Adrenal gland (tissue), 12 donors: ENCODE data around the gene S1PR2. TPM values are rescaled to one million over a fixed set of nuclear protein-coding genes. Genes with fewer than 3 reads are reported as not detected.
A peak's percentile ranks its signal among the peaks of the same experiment; 100 is the strongest.
"Not testable (repeated sequence)": the region's sequence is repeated elsewhere in the genome, so short reads cannot be mapped to it uniquely, and the experiment has no call there.

Experiments used
- DNase-seq, 7 donors: peaks; one replicate each; pipeline ENCODE4 v3.0.0-alpha.2; 2019 to 2020
- H3K27ac ChIP-seq, 5 donors: fragments of 200-600 bp; sonication (generic) in 4 of 5; 1 replicate in 3 of 5; 2 replicates in 2 of 5; pipeline versions ENCODE4 v1.5.1 to v1.8.0; 2016 to 2020; ENCODE audit warnings: mild to moderate bottlenecking in 1 of 5
- H3K27me3 ChIP-seq: fragments of 200-600 bp; 2 replicates; pipeline ENCODE4 v1.8.0; 2021
- H3K36me3 ChIP-seq, 2 donors: fragments of 200-600 bp; replicated peaks in 1 of 2; 1 replicate in 1 of 2; 2 replicates in 1 of 2; pipeline versions ENCODE4 v1.5.1 to v1.8.0; 2018 to 2022
- H3K4me1 ChIP-seq, 2 donors: fragments of 200-600 bp; replicated peaks in 1 of 2; 1 replicate in 1 of 2; 2 replicates in 1 of 2; pipeline versions ENCODE4 v1.5.1 to v1.8.0; 2018 to 2021
- H3K4me3 ChIP-seq, 4 donors: fragments of 200-600 bp; sonication (generic) in 3 of 4; one replicate each; pipeline ENCODE4 v1.5.1; 2016 to 2018
- H3K9me3 ChIP-seq, 3 donors: fragments of 200-600 bp; sonication (generic) in 1 of 3; replicated peaks in 1 of 3; 1 replicate in 2 of 3; 2 replicates in 1 of 3; pipeline versions ENCODE4 v1.5.1 to v1.8.0; 2016 to 2021
- POLR2A ChIP-seq, 2 donors: fragments of 450-650 bp; IDR thresholded peaks; one replicate each; pipeline ENCODE4 v1.6.1; 2017; ENCODE audit warnings: antibody characterized with exemption in 2 of 2, mild to moderate bottlenecking in 2 of 2, moderate library complexity in 1 of 2
- WGBS, 4 donors: extraction: QIAGEN DNeasy Blood & Tissue Kit in 2 of 4; methylation state at CpG; one replicate each; pipeline versions ENCODE4 v1.1.5 to v1.1.7; 2013 to 2017; 5-methylcytosine and 5-hydroxymethylcytosine counted together
- intact Hi-C, 2 donors: fragments of 100-400 bp; cut with DNase I; formaldehyde crosslinking; loops; one replicate each; pipeline versions ENCODE4 v1.14.1 to v1.15.0; 2022 to 2023
- polyA plus RNA-seq, 3 donors: library from polyadenylated mRNA; stranded (reverse); fragments of 200-250 nt in 2 of 3; fragments of 350-450 nt in 1 of 3; fragmentation: Illumina TruSeq in 1 of 3; extraction: RNeasy Lipid Tissue Mini Kit (QIAGEN cat#74804) in 1 of 3; gene quantifications; one replicate each; pipeline ENCODE4 v1.2.3, GENCODE V29; 2013 to 2014
- total RNA-seq, 9 donors: library from RNA; depleted of rRNA in 4 of 9; stranded (reverse); fragments of >200 nt in 4 of 9; fragments of 120-200 nt in 1 of 9; fragmentation: NEBNext Ultra II Directional in 1 of 9; extraction: Animal tissue kit (Norgen Biotek cat#: 25700) in 1 of 9; gene quantifications; one replicate each; pipeline versions ENCODE4 v1.1.0 to v1.2.4, GENCODE V29; 2013 to 2023
- TF ChIP-seq, protein P1 (sequence below), 6 experiments: fragments of 450-650 bp in 4 of 6; fragments of 200-600 bp in 2 of 6; sonication (generic) in 1 of 6; IDR thresholded peaks; 1 replicate in 5 of 6; 2 replicates in 1 of 6; pipeline versions ENCODE4 v1.5.1 to v1.8.0; 2016 to 2021; ENCODE audit warnings: antibody characterized with exemption in 6 of 6, mild to moderate bottlenecking in 2 of 6, moderate library complexity in 1 of 6
- donor health status: healthy with polysubstance abuse.
- donor health status: Bipolar disorder and iron deficiency.
- donor health status: DM: yes; HTN: yes; CAD: no.
- donor health status: DM: no; HTN: no; CAD: no.
- donor health status: DM: no; HTN: no; CAD: no.
- donor health status: DM: yes; HTN: yes; CAD: no.

Gene S1PR2
- total and polyA plus RNA-seq, 12 donors, result 1.6 to 9.5 (median 5.0) TPM

DNA sequence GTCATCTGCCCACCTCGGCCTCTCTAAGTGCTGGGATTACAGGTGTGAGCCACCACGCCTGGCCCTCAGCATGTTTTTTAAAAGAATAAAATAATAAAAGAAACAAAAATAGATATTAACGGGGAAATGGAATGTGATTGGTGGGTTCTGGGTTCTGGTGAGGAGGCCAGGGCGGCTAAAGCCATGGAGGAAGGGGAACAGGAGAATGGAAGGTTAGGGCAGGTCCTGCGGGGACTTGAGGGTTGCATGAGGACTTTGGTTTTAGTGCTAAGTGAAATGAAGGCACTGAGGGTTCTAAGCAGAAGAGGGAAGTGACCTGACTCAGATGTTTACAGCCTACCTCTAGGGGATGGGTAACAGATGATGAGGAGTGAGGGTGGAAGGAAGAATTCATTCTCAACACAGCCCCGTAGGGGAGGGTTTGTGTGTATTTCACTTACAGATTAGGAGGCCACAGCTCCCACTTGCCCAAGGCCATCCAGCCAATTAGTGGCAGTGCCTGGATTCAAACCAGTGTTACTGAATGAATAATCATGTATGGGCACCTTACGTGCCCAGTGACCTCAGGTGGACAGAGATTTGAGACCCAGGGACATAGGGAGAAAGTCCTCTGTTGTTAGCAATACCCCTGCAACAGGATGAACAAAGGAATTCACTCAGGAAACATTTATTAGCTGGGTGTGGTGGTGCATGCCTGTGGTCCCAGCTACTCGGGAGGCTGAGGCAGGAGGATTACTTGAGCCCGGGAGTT lies 14.2 kb upstream of the S1PR2 start:
- no peak for DNase-seq
- intact Hi-C loops, result loop anchor here in 1 of 2 donors (10.0 kb wide), 1 partner anchor 131 kb away; the partner anchor contains the start of genes EIF3G and P2RY11
- no peaks in the 10 kb centered on the region for H3K27me3 ChIP-seq
- H3K9me3 ChIP-seq, result no peaks in the 10 kb centered on the region
- no peaks in the 10 kb centered on the region for H3K36me3 ChIP-seq
- H3K27ac ChIP-seq, result no peak overlapping the region
- H3K4me1 ChIP-seq, result peaks cover 0 to 3% of the 10 kb centered on the region in 2 donors
- no peak overlapping the region for H3K4me3 ChIP-seq
- TF ChIP-seq, protein P1, sequence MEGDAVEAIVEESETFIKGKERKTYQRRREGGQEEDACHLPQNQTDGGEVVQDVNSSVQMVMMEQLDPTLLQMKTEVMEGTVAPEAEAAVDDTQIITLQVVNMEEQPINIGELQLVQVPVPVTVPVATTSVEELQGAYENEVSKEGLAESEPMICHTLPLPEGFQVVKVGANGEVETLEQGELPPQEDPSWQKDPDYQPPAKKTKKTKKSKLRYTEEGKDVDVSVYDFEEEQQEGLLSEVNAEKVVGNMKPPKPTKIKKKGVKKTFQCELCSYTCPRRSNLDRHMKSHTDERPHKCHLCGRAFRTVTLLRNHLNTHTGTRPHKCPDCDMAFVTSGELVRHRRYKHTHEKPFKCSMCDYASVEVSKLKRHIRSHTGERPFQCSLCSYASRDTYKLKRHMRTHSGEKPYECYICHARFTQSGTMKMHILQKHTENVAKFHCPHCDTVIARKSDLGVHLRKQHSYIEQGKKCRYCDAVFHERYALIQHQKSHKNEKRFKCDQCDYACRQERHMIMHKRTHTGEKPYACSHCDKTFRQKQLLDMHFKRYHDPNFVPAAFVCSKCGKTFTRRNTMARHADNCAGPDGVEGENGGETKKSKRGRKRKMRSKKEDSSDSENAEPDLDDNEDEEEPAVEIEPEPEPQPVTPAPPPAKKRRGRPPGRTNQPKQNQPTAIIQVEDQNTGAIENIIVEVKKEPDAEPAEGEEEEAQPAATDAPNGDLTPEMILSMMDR (IDR thresholded peaks at IDR 0.05), result no peak
- TF ChIP-seq POLR2A (IDR thresholded peaks at IDR 0.05), result no peak
- WGBS, 4 donors, result 81 to 83% (median 82%) methylated on average over 9 of the region's 9 CpGs

DNA sequence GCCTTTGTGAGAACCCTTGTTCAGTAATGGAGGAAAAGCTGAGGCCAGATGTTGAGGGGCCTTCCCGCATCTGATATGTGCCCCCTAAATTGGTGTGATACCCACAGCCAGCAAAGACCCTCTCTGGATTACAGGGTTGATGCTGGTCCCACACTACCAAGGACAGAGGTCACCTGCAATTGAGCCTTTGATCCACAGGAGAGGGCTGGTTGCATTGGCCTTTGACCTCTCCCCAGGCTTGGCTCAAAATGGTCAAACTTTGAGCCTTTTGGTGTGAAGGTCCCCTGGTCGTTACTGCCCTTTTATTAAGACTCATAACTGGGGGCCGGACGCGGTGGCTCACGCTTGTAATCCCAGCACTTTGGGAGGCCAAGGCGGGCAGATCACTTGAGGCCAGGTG lies 12.5 kb upstream of the S1PR2 start:
- intact Hi-C loops, result loop anchor here in 1 of 2 donors (10.0 kb wide), 1 partner anchor 129 kb away; the partner anchor contains the start of genes EIF3G and P2RY11
- no peaks in the 10 kb centered on the region for H3K27me3 ChIP-seq
- no peak for DNase-seq
- no peak overlapping the region for H3K4me3 ChIP-seq
- no peaks in the 10 kb centered on the region for H3K36me3 ChIP-seq
- no peak for TF ChIP-seq POLR2A (IDR thresholded peaks at IDR 0.05)
- TF ChIP-seq, protein P1 (IDR thresholded peaks at IDR 0.05), result no peak
- H3K27ac ChIP-seq, result no peak overlapping the region
- 92 to 98% (median 95%) methylated on average over 6 to 7 of the region's 7 CpGs for WGBS, 4 donors
- H3K4me1 ChIP-seq, result no peaks in the 10 kb centered on the region
- H3K9me3 ChIP-seq, result no peaks in the 10 kb centered on the region

DNA sequence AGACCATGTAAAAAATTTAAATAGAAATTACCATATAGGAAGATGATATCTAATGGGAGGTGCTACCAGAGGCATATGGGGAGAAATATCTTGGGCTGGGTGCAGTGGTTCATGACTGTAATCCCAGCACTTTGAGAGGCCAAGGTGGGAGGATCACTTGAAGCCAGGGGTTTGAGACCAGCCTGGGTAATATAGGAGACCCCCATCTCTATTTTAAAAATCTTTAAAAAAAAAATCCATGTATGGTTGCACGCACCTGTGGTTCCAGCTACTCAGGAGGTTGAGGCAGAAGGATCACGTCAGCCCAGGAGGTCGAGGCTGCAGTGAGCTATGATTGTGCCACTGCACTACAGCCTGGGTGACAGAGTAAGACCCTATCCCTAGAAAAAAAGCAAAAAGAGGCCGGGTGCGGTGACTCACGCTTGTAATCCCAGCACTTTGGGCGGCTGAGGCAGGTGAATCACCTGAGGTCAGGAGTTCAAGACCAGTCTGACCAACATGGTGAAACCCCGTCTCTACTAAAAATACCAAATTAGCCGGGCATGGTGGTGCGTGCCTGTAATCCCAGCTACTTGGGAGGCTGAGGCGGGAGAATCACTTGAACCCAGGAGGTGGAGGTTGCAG lies 10.8 kb upstream of the S1PR2 start:
- intact Hi-C loops, result loop anchor here in 1 of 2 donors (10.0 kb wide), 1 partner anchor 127 kb away; the partner anchor contains the start of genes EIF3G and P2RY11
- not testable (repeated sequence) for H3K27me3 ChIP-seq, H3K4me3 ChIP-seq, DNase-seq, H3K36me3 ChIP-seq, H3K9me3 ChIP-seq, H3K4me1 ChIP-seq, H3K27ac ChIP-seq
- 87 to 95% (median 93%) methylated on average over 11 of the region's 11 CpGs for WGBS, 4 donors

DNA sequence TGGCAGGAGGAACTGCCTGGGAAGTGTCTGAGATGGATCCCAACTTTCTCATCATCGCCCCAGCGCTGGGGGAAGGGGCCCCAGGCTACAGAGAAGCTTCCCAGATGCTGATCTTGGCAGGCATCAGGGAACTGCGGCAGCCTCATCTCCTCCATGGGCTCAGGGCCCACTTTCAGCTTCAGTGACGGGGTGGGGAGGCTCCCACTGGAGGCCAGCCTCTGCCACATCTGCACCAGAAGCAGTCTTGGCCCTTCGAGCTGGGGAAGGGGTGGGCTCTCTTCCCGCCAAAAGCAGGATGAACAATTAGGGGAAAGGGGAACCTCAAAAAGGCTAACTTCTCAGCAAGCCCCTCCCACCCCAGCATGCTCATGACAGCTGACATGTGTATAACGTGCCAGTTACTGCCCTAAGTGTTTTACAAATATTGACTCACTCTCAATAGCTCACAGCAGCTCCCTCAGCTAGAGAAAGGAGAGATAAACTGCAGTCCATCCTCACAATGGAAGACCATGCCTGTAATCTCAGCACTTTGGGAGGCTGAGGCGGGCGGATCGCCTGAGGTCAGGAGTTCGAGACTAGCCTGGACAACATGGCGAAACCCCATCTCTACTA lies 7.1 kb upstream of the S1PR2 start:
- intact Hi-C loops, result no loop called here
- no peaks in the 10 kb centered on the region for H3K9me3 ChIP-seq
- no peak overlapping the region for H3K4me3 ChIP-seq
- WGBS, 4 donors, result 74 to 91% (median 79%) methylated on average over 9 to 12 of the region's 12 CpGs
- H3K27ac ChIP-seq, result peak overlapping the region in 2 of 5 donors; percentile 44 to 65
- no peaks in the 10 kb centered on the region for H3K27me3 ChIP-seq
- peaks cover 0 to 5% of the 10 kb centered on the region in 2 donors for H3K4me1 ChIP-seq
- no peaks in the 10 kb centered on the region for H3K36me3 ChIP-seq
- no peak for TF ChIP-seq POLR2A (IDR thresholded peaks at IDR 0.05)
- TF ChIP-seq, protein P1 (IDR thresholded peaks at IDR 0.05), result no peak
- DNase-seq, result peak in 3 of 7 donors; percentile 24 to 39 (median 37)
